Subcutaneous abdominal adipose tissue (tissue), 5 donors: ENCODE measurements around the gene PRKAR1B.

Experiments
- H3K27ac ChIP-seq: one replicate; pipeline ENCODE4 v1.7.0; 2013; ENCODE audit warnings: low read depth, mild to moderate bottlenecking, inconsistent platforms, low read length, moderate library complexity
- H3K27me3 ChIP-seq, 5 donors: one replicate each; pipeline ENCODE4 v1.7.0; 2013; ENCODE audit warnings: low read length in 5 of 5, inconsistent platforms in 1 of 5; ENCODE audit not compliant: control insufficient read depth in 5 of 5, insufficient read depth in 4 of 5
- H3K36me3 ChIP-seq, 5 donors: one replicate each; pipeline ENCODE4 v1.7.0; 2013; ENCODE audit warnings: low read length in 5 of 5; ENCODE audit not compliant: control insufficient read depth in 5 of 5, insufficient read depth in 5 of 5
- H3K4me1 ChIP-seq, 5 donors: one replicate each; pipeline ENCODE4 v1.7.0; 2013; ENCODE audit warnings: low read length in 5 of 5, mild to moderate bottlenecking in 3 of 5, moderate library complexity in 1 of 5; ENCODE audit not compliant: control insufficient read depth in 5 of 5, insufficient read depth in 5 of 5
- H3K4me3 ChIP-seq, 5 donors: one replicate each; pipeline ENCODE4 v1.7.0; 2013; ENCODE audit warnings: low read length in 5 of 5, low read depth in 1 of 5
- H3K9ac ChIP-seq, 5 donors: one replicate each; pipeline ENCODE4 v1.7.0; 2013; ENCODE audit warnings: low read length in 5 of 5, mild to moderate bottlenecking in 4 of 5, moderate library complexity in 3 of 5
- H3K9me3 ChIP-seq, 5 donors: one replicate each; pipeline ENCODE4 v1.7.0; 2013; ENCODE audit warnings: low read length in 5 of 5; ENCODE audit not compliant: control insufficient read depth in 5 of 5
- donor health status: healthy.
- donor health status: healthy.
- donor health status: healthy.
- donor health status: healthy.
- donor health status: healthy.

Gene PRKAR1B

GRCh38 chr7:595621-596010, 131.5 kb downstream of the PRKAR1B start:
- peaks cover 0 to 5% (median 0%) of the 10 kb centered on the region in 5 donors for H3K27me3 ChIP-seq
- peaks cover 0 to 19% (median 8%) of the 10 kb centered on the region in 5 donors for H3K4me1 ChIP-seq
- H3K9ac ChIP-seq, result no peak overlapping the region
- H3K36me3 ChIP-seq, result peaks cover 0 to 4% (median 0%) of the 10 kb centered on the region in 5 donors
- peaks cover 0 to 5% (median 3%) of the 10 kb centered on the region in 5 donors for H3K9me3 ChIP-seq
- no peak overlapping the region for H3K27ac ChIP-seq
- no peak overlapping the region for H3K4me3 ChIP-seq

- no peak overlapping the region for H3K27ac ChIP-seq
- H3K36me3 ChIP-seq, result peaks cover 0 to 4% (median 0%) of the 10 kb centered on the region in 5 donors
- H3K9me3 ChIP-seq, result peaks cover 0 to 5% (median 3%) of the 10 kb centered on the region in 5 donors
- no peak overlapping the region for H3K4me3 ChIP-seq
- peaks cover 0 to 19% (median 6%) of the 10 kb centered on the region in 5 donors for H3K4me1 ChIP-seq
- no peak overlapping the region for H3K9ac ChIP-seq
- peaks cover 0 to 5% (median 0%) of the 10 kb centered on the region in 5 donors for H3K27me3 ChIP-seq
These were observed 132.0 kb downstream of the PRKAR1B start for GRCh38 chr7:594920-595620.

GRCh38 chr7:594212-594913, 132.7 kb downstream of the PRKAR1B start:
- Histone ChIP-seq H3K4me3 (no peak overlapping the region), H3K27ac (no peak overlapping the region), H3K9ac (no peak overlapping the region), H3K27me3 (peaks cover 0 to 5% (median 0%) of the 10 kb centered on the region in 5 donors), H3K4me1 (peaks cover 0 to 19% (median 6%) of the 10 kb centered on the region in 5 donors), H3K9me3 (peaks cover 0 to 5% (median 3%) of the 10 kb centered on the region in 5 donors), H3K36me3 (peaks cover 0 to 4% (median 0%) of the 10 kb centered on the region in 5 donors)

- H3K27ac ChIP-seq, result no peak overlapping the region
- H3K9ac ChIP-seq, result no peak overlapping the region
These were observed 133.6 kb downstream of the PRKAR1B start for GRCh38 chr7:593324-594115.

GRCh38 chr7:591856-592628, 135.0 kb downstream of the PRKAR1B start:
- Histone ChIP-seq H3K9ac (no peak overlapping the region), H3K4me1 (peaks cover 0 to 19% (median 6%) of the 10 kb centered on the region in 5 donors), H3K27ac (no peak overlapping the region)

More at GRCh38 chr7:593324-594115, 133.6 kb downstream of the PRKAR1B start:
- Histone ChIP-seq H3K36me3 (peaks cover 0 to 10% (median 0%) of the 10 kb centered on the region in 5 donors), H3K9me3 (peaks cover 0 to 5% (median 3%) of the 10 kb centered on the region in 5 donors), H3K4me1 (peaks cover 0 to 19% (median 6%) of the 10 kb centered on the region in 5 donors), H3K4me3 (no peak overlapping the region), H3K27me3 (peaks cover 0 to 5% (median 0%) of the 10 kb centered on the region in 5 donors)

GRCh38 chr7:590731-591551, 136.1 kb downstream of the PRKAR1B start:
- peaks cover 0 to 5% (median 0%) of the 10 kb centered on the region in 5 donors for H3K27me3 ChIP-seq
- peaks cover 0 to 9% (median 7%) of the 10 kb centered on the region in 5 donors for H3K9me3 ChIP-seq
- no peak overlapping the region for H3K9ac ChIP-seq
- H3K4me1 ChIP-seq, result peaks cover 0 to 19% (median 6%) of the 10 kb centered on the region in 5 donors
- no peak overlapping the region for H3K27ac ChIP-seq
- peaks cover 0 to 13% (median 0%) of the 10 kb centered on the region in 5 donors for H3K36me3 ChIP-seq
- H3K4me3 ChIP-seq, result no peak overlapping the region

More at GRCh38 chr7:591856-592628, 135.0 kb downstream of the PRKAR1B start:
- Histone ChIP-seq H3K27me3 (peaks cover 0 to 5% (median 0%) of the 10 kb centered on the region in 5 donors), H3K36me3 (peaks cover 0 to 13% (median 0%) of the 10 kb centered on the region in 5 donors), H3K9me3 (peaks cover 0 to 5% (median 3%) of the 10 kb centered on the region in 5 donors), H3K4me3 (no peak overlapping the region)

- no peak overlapping the region for H3K27ac ChIP-seq
- H3K4me3 ChIP-seq, result no peak overlapping the region
- H3K9me3 ChIP-seq, result peaks cover 0 to 7% (median 4%) of the 10 kb centered on the region in 5 donors
- peaks cover 0 to 19% (median 6%) of the 10 kb centered on the region in 5 donors for H3K4me1 ChIP-seq
- H3K27me3 ChIP-seq, result peaks cover 0 to 5% (median 0%) of the 10 kb centered on the region in 5 donors
- H3K9ac ChIP-seq, result no peak overlapping the region
- peaks cover 0 to 13% (median 0%) of the 10 kb centered on the region in 5 donors for H3K36me3 ChIP-seq
These were observed 137.1 kb downstream of the PRKAR1B start for GRCh38 chr7:589781-590575.

GRCh38 chr7:587767-588166, 139.3 kb downstream of the PRKAR1B start:
- Histone ChIP-seq H3K4me3 (no peak overlapping the region), H3K9me3 (peaks cover 0 to 7% (median 4%) of the 10 kb centered on the region in 5 donors), H3K27me3 (peaks cover 0 to 5% (median 0%) of the 10 kb centered on the region in 5 donors), H3K36me3 (peaks cover 0 to 27% (median 0%) of the 10 kb centered on the region in 5 donors), H3K9ac (no peak overlapping the region), H3K27ac (no peak overlapping the region), H3K4me1 (peaks cover 0 to 5% (median 0%) of the 10 kb centered on the region in 5 donors)
